Measurements from ENCODE around the gene CNTNAP2. TPM values are rescaled to one million over a fixed set of nuclear protein-coding genes. Genes with fewer than 3 reads are reported as not detected.

The CNTNAP2 gene
- total RNA-seq, 1 experiment from 2014 or later: 0.03 TPM

- TF ChIP-seq TCF7L2 (IDR thresholded peaks at IDR 0.05; ENCODE audit: low read depth, low read length): no peak
- no peak for TF ChIP-seq SIN3A (IDR thresholded peaks at IDR 0.05; ENCODE audit: borderline replicate concordance, insufficient read depth, low read depth, low read length)
- TF ChIP-seq, protein P1, sequence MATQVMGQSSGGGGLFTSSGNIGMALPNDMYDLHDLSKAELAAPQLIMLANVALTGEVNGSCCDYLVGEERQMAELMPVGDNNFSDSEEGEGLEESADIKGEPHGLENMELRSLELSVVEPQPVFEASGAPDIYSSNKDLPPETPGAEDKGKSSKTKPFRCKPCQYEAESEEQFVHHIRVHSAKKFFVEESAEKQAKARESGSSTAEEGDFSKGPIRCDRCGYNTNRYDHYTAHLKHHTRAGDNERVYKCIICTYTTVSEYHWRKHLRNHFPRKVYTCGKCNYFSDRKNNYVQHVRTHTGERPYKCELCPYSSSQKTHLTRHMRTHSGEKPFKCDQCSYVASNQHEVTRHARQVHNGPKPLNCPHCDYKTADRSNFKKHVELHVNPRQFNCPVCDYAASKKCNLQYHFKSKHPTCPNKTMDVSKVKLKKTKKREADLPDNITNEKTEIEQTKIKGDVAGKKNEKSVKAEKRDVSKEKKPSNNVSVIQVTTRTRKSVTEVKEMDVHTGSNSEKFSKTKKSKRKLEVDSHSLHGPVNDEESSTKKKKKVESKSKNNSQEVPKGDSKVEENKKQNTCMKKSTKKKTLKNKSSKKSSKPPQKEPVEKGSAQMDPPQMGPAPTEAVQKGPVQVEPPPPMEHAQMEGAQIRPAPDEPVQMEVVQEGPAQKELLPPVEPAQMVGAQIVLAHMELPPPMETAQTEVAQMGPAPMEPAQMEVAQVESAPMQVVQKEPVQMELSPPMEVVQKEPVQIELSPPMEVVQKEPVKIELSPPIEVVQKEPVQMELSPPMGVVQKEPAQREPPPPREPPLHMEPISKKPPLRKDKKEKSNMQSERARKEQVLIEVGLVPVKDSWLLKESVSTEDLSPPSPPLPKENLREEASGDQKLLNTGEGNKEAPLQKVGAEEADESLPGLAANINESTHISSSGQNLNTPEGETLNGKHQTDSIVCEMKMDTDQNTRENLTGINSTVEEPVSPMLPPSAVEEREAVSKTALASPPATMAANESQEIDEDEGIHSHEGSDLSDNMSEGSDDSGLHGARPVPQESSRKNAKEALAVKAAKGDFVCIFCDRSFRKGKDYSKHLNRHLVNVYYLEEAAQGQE (IDR thresholded peaks at IDR 0.05; ENCODE audit: insufficient read depth in 1 of 2, low read depth in 2 of 2, low read length in 1 of 2): no peak
- TF ChIP-seq, protein P2, sequence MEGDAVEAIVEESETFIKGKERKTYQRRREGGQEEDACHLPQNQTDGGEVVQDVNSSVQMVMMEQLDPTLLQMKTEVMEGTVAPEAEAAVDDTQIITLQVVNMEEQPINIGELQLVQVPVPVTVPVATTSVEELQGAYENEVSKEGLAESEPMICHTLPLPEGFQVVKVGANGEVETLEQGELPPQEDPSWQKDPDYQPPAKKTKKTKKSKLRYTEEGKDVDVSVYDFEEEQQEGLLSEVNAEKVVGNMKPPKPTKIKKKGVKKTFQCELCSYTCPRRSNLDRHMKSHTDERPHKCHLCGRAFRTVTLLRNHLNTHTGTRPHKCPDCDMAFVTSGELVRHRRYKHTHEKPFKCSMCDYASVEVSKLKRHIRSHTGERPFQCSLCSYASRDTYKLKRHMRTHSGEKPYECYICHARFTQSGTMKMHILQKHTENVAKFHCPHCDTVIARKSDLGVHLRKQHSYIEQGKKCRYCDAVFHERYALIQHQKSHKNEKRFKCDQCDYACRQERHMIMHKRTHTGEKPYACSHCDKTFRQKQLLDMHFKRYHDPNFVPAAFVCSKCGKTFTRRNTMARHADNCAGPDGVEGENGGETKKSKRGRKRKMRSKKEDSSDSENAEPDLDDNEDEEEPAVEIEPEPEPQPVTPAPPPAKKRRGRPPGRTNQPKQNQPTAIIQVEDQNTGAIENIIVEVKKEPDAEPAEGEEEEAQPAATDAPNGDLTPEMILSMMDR (IDR thresholded peaks at IDR 0.05): no peak
- no peak for TF ChIP-seq POLR2AphosphoS5 (IDR thresholded peaks at IDR 0.05; ENCODE audit: low read depth, low read length)
- ChIA-PET CTCF (no interaction called here), POLR2A (no interaction called here)
- Histone ChIP-seq H3K9me3 (ENCODE audit: control insufficient read depth, insufficient read depth, low read depth, low read length) (no peaks in the 10 kb centered on the region), H3K36me3 (ENCODE audit: control insufficient read depth, insufficient read depth, low read length) (no peaks in the 10 kb centered on the region), H3K27ac (ENCODE audit: low read length) (no peak overlapping the region), H3K27me3 (ENCODE audit: control insufficient read depth, insufficient read depth, low read length) (no peaks in the 10 kb centered on the region), H3K4me3 (ENCODE audit: low read depth in 2 of 2, low read length in 2 of 2) (no peak overlapping the region), H3K4me1 (ENCODE audit: control insufficient read depth, insufficient read depth, low read length) (no peaks in the 10 kb centered on the region)
- intact Hi-C loops (cut with micrococcal nuclease; ENCODE audit: unreplicated experiment): no loop called here
- BruUV-seq (replicated peaks): no TSS peak
- in situ Hi-C loops (cut with HindIII; ENCODE audit: low pct_unique_long_range_greater_than_20kb, low sequenced_read_pairs): no loop called here
- ATAC-seq (no peak), DNase-seq (ENCODE audit: low read depth, low spot score) (no peak)
These were observed 1687.4 kb downstream of the CNTNAP2 start for GRCh38 chr7:147804032-147804431.

GRCh38 chr7:147805996-147806576 lies 1689.5 kb downstream of the CNTNAP2 start:
- intact Hi-C loops (cut with micrococcal nuclease; ENCODE audit: unreplicated experiment): no loop called here
- in situ Hi-C loops (cut with HindIII; ENCODE audit: low pct_unique_long_range_greater_than_20kb, low sequenced_read_pairs): no loop called here
- TF ChIP-seq TCF7L2 (IDR thresholded peaks at IDR 0.05; ENCODE audit: low read depth, low read length) (no peak), POLR2AphosphoS5 (IDR thresholded peaks at IDR 0.05; ENCODE audit: low read depth, low read length) (no peak), SIN3A (IDR thresholded peaks at IDR 0.05; ENCODE audit: borderline replicate concordance, insufficient read depth, low read depth, low read length) (no peak)
- TF ChIP-seq, protein P1 (IDR thresholded peaks at IDR 0.05; ENCODE audit: insufficient read depth in 1 of 2, low read depth in 2 of 2, low read length in 1 of 2): no peak
- TF ChIP-seq, protein P2 (IDR thresholded peaks at IDR 0.05): no peak
- CTCF ChIA-PET: no interaction called here
- H3K36me3 ChIP-seq (ENCODE audit: control insufficient read depth, insufficient read depth, low read length): no peaks in the 10 kb centered on the region
- H3K27ac ChIP-seq (ENCODE audit: low read length): no peak overlapping the region
- H3K4me1 ChIP-seq (ENCODE audit: control insufficient read depth, insufficient read depth, low read length): no peaks in the 10 kb centered on the region
- H3K9me3 ChIP-seq (ENCODE audit: control insufficient read depth, insufficient read depth, low read depth, low read length): no peaks in the 10 kb centered on the region
- BruUV-seq (replicated peaks): no TSS peak
- DNase-seq (ENCODE audit: low read depth, low spot score): no peak
- POLR2A ChIA-PET: no interaction called here
- no peaks in the 10 kb centered on the region for H3K27me3 ChIP-seq (ENCODE audit: control insufficient read depth, insufficient read depth, low read length)
- no peak for ATAC-seq
- H3K4me3 ChIP-seq (ENCODE audit: low read depth in 2 of 2, low read length in 2 of 2): no peak overlapping the region
